DOHH2 (cell line): ENCODE measurements around the gene KCNJ3.

Source experiments
- H3F3A ChIP-seq: fragments of 200-600 bp; sonication (generic), shearing (Covaris generic); 2 replicates; pipeline ENCODE4 v1.6.0; 2016; ENCODE audit warnings: antibody characterized with exemption, mild to moderate bottlenecking; ENCODE audit not compliant: control insufficient read depth, insufficient read depth
- H3K27ac ChIP-seq: fragments of 200-600 bp; sonication (generic); 2 replicates; pipeline ENCODE4 v1.5.1; 2014; ENCODE audit warnings: low read depth, mild to moderate bottlenecking, low read length, moderate library complexity
- H3K27me3 ChIP-seq: fragments of 200-600 bp; sonication (generic); 2 replicates; pipeline ENCODE4 v1.6.1; 2014; ENCODE audit warnings: mild to moderate bottlenecking, low read length, mixed read lengths; ENCODE audit not compliant: control insufficient read depth
- H3K36me3 ChIP-seq: fragments of 200-600 bp; sonication (generic); 2 replicates; pipeline ENCODE4 v1.6.1; 2014; ENCODE audit warnings: mild to moderate bottlenecking, low read length, moderate library complexity, mixed read lengths; ENCODE audit not compliant: control insufficient read depth
- H3K4me1 ChIP-seq: fragments of 200-600 bp; sonication (generic); 2 replicates; pipeline ENCODE4 v1.6.1; 2014; ENCODE audit warnings: mild to moderate bottlenecking, low read length, mixed read lengths; ENCODE audit not compliant: control insufficient read depth
- H3K4me2 ChIP-seq: fragments of 200-600 bp; sonication (generic); 2 replicates; pipeline ENCODE4 v1.6.0; 2014; ENCODE audit warnings: mild to moderate bottlenecking, low read length, moderate library complexity
- H3K4me3 ChIP-seq: fragments of 200-600 bp; sonication (generic); 2 replicates; pipeline ENCODE4 v1.5.1; 2014; ENCODE audit warnings: mild to moderate bottlenecking, low read length, mixed read lengths
- H3K79me2 ChIP-seq: fragments of 200-600 bp; sonication (generic); 2 replicates; pipeline ENCODE4 v1.6.1; 2014; ENCODE audit warnings: mild to moderate bottlenecking, low read length, mixed read lengths; ENCODE audit not compliant: control insufficient read depth
- H3K9me2 ChIP-seq: fragments of 200-600 bp; sonication (generic); replicated peaks from 2 replicates; pipeline ENCODE4 v1.6.1; 2014; ENCODE audit warnings: mild to moderate bottlenecking, low read length, mixed read lengths; ENCODE audit not compliant: control insufficient read depth
- H3K9me3 ChIP-seq: fragments of 200-600 bp; sonication (generic); 2 replicates; pipeline ENCODE4 v1.6.1; 2014; ENCODE audit warnings: antibody characterized with exemption, low read length, mixed read lengths; ENCODE audit not compliant: control insufficient read depth, insufficient read depth
- H4K20me1 ChIP-seq: fragments of 200-600 bp; sonication (generic); 2 replicates; pipeline ENCODE4 v1.6.0; 2014; ENCODE audit warnings: low read depth, mild to moderate bottlenecking, antibody characterized with exemption, low read length, moderate library complexity; ENCODE audit not compliant: control insufficient read depth, insufficient read depth
- CTCF ChIP-seq: fragments of 200-600 bp; sonication (generic); IDR thresholded peaks from one replicate; pipeline ENCODE4 v1.5.1; 2014; ENCODE audit warnings: antibody characterized with exemption, mild to moderate bottlenecking, low read depth, low read length; ENCODE audit not compliant: poor library complexity, severe bottlenecking
- EZH2phosphoT487 ChIP-seq: fragments of 200-600 bp; sonication (generic); IDR thresholded peaks from 2 replicates; pipeline ENCODE4 v1.6.1; 2017; ENCODE audit warnings: borderline replicate concordance, mild to moderate bottlenecking, antibody characterized with exemption, low read length, moderate library complexity, mixed read lengths

KCNJ3 gene

GRCh38 chr2:154696369-154696768 lies 2.1 kb upstream of the KCNJ3 start:
- H3K4me3 ChIP-seq = no peak overlapping the region
- no peak for TF ChIP-seq CTCF
- TF ChIP-seq EZH2phosphoT487 = no peak
- H3K27ac ChIP-seq = no peak overlapping the region
- H3K36me3 ChIP-seq = no peaks in the 10 kb centered on the region
- H3K4me1 ChIP-seq = no peaks in the 10 kb centered on the region
- no peaks in the 10 kb centered on the region; the same call in 1 of the 2 replicates for H3K9me2 ChIP-seq
- H3K27me3 ChIP-seq = no peaks in the 10 kb centered on the region
- no peaks in the 10 kb centered on the region for H3K79me2 ChIP-seq
- no peak overlapping the region for H3K4me2 ChIP-seq
- peaks cover 24% of the 10 kb centered on the region for H3K9me3 ChIP-seq
- no peaks in the 10 kb centered on the region for H3F3A ChIP-seq
- H4K20me1 ChIP-seq = no peaks in the 10 kb centered on the region

GRCh38 chr2:154696810-154697417 lies 1.6 kb upstream of the KCNJ3 start:
- H3K36me3 ChIP-seq = no peaks in the 10 kb centered on the region
- no peak overlapping the region for H3K27ac ChIP-seq
- H3K4me3 ChIP-seq = no peak overlapping the region
- no peaks in the 10 kb centered on the region for H4K20me1 ChIP-seq
- no peaks in the 10 kb centered on the region for H3K4me1 ChIP-seq
- H3K79me2 ChIP-seq = no peaks in the 10 kb centered on the region
- no peak for TF ChIP-seq EZH2phosphoT487
- TF ChIP-seq CTCF = no peak
- peaks cover 24% of the 10 kb centered on the region for H3K9me3 ChIP-seq
- H3K4me2 ChIP-seq = no peak overlapping the region
- no peaks in the 10 kb centered on the region; the same call in 1 of the 2 replicates for H3K9me2 ChIP-seq
- H3K27me3 ChIP-seq = no peaks in the 10 kb centered on the region
- no peaks in the 10 kb centered on the region for H3F3A ChIP-seq

- Histone ChIP-seq H3K79me2 (no peaks in the 10 kb centered on the region), H3K4me2 (no peak overlapping the region), H4K20me1 (no peaks in the 10 kb centered on the region), H3K4me1 (no peaks in the 10 kb centered on the region), H3K27me3 (no peaks in the 10 kb centered on the region), H3K9me3 (peaks cover 24% of the 10 kb centered on the region), H3F3A (no peaks in the 10 kb centered on the region), H3K4me3 (no peak overlapping the region), H3K27ac (no peak overlapping the region), H3K36me3 (no peaks in the 10 kb centered on the region), H3K9me2 (no peaks in the 10 kb centered on the region; the same call in 1 of the 2 replicates)
- TF ChIP-seq CTCF (no peak), EZH2phosphoT487 (no peak)
Observed at GRCh38 chr2:154697418-154698252, 860 bp upstream of the KCNJ3 start.
